ENCODE data around the gene NEK6. TPM values are rescaled to one million over a fixed set of nuclear protein-coding genes. Genes with fewer than 3 reads are reported as not detected.

The NEK6 gene
- total RNA-seq, 1 experiment from 2014 or later = 22.1 TPM

DNA sequence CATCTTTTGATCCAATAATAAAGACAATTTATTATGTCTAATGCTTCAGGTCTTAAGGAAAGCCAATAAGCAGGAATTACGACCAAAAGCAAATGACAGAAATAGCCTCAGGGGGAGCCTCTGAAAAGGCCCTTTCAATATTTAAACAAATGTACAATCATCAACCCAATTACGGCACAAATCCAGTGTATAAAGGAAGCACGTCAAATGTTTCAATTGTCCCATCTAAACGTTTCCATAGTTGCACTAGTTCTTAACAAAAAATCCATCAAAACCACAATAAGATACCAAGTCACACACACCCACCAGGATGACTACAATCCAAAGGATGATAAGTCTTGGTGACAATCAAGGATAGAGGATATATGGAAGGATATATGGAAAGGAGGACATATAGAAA is 115.6 kb downstream of the NEK6 start:
- no peak for DNase-seq (ENCODE audit: low spot score)

DNA sequence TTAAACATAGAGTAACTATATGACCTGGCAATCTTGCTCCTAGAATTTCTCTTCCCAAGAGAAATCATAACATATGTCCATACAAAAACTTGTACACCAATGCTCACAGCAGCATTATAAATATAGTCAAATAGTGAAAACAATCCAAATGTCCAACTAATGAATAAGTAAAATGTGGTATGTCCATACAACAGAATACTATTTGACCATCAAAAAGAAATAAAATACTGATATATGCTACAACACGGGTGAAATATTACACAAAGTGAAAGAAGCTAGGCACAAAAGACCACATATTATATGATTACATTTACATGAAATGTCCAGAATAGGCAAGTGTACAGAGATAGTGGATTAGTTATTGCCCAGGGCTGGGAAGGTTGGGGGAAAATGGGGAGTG is 116.1 kb downstream of the NEK6 start:
- DNase-seq (ENCODE audit: low spot score) = no peak

DNA sequence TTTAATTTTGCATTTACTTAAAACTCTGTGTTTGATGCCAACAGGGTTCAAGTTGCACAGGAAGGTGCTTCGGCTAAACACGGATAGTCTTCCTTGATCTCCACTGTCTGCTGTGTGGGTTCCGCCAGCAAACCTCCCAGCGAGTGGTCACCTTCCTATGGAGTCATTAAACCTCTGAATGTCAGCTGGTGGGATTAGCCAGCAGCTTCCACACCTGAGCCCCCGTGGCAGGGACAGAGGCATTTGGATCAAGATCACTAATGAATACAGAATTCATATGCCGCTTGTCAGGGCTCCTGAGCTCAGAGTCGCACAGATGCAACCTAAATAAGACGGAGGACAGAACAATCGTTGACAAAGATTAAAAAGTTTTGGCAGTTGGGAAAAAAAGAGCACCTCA is 118.0 kb downstream of the NEK6 start:
- DNase-seq (ENCODE audit: low spot score) = no peak

DNA sequence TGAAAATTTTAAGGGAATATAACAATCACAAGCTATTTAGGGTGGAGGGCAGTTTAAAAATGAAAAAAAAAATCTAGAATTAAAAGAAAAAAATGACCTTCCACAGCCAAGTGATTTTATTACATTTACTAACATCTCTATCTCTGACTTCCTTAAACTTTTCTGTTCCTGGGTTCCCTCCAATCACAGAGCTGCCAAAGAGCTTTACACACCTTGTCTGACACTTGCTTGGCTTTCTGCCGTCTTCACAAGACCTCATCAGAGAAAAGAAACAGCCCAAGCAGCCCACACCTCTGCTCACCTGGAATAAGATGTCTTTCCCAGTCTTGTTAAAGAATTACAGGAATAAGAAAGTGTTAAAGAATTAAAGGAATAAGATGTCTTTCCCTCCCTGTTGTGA is 118.6 kb downstream of the NEK6 start:
- DNase-seq (ENCODE audit: low spot score) = no peak

DNA sequence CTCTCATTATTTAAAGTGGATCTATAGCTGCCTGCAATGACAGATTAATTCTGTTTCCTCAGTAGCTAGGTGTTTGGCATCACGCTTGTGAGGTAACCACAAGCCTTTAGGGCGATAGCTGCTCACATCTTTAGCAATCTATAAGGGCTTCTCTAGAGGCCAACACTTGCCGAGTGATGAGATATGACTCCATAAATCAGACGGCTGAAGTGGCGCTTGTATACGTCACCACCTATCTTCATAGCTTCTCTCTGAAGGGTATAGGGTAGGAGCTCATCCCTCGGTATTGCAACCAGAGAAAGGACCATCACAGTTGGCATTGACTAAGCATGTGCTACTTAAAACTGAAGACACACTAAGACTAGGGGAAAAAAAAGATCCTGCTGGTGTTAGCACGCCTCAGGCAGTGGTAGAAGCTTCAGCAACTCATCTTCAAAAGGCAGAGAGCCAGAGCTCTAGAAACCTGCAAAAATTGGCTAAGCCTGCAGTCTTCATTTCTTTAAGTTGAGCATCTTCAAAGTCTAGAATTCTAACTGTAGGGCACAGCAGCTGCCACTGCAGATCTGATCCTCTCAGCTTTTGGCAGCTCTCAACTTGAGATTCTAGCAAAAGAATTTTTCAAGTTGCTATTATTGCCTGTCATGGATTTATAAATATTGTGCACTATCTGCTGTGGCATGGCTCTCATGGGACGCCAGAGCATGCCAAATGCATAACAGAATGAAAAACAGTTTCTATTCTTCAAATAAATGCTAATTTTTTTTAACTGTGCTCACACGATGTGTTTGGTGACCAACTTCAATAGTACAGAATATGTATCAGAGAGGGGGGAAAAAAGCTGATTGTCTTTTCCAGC is 120.0 kb downstream of the NEK6 start:
- no peak for DNase-seq (ENCODE audit: low spot score)

DNA sequence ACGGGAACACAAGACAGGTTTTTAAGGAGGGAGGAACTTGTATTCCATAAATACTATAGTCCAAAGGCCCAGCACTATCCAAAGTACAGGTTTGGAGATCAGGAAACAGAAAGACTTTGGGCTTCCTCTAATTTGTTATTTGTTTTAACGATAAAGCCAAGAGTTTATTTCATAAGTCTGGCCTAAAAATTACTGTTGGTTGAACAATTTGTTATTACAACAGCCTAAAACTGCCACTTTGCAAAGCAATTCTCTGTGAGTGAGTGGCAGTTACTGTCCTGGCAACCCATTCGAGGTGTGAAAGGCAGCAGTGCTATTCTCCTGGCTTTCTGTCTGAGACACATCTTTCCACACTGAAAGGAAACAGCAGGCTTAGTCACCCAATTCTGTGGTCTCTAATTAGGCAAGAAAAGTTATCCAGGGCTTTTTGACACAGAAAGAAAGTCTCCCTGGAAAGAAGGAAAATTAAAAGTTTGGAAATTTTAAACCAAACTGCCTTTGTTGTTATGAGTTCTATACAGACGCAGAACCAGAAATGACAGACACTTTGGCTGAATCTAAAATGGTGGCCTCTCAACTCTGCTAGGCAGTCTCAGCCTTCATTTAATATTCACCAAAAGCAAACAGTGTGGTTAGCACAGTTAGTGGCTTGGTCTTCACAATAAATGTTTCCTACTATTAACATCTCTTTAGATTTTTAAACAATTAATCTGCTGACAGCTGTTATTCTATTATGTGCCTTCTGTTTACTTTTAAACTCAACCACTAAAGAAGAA is 123.6 kb downstream of the NEK6 start:
- no peak for DNase-seq (ENCODE audit: low spot score)

DNA sequence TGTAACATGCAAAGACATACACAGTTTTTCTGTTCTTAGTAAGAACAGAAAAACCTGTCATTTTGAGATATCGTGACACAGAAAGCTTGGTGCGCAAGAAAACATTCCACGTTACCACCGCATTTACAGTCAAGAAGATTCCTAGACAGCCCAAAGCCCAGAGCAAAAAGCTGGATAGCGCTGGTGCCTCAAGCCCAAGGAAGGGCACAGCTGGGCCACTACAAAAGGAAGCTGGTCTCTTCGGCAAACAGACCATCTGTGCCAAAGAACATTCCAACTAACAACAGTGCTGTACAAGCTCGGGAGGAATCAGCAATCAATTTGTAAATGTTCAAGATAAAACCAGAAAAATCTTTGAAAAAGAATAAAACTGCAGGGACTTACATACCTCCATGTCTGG is 126.5 kb downstream of the NEK6 start:
- DNase-seq (ENCODE audit: low spot score) = no peak

DNA sequence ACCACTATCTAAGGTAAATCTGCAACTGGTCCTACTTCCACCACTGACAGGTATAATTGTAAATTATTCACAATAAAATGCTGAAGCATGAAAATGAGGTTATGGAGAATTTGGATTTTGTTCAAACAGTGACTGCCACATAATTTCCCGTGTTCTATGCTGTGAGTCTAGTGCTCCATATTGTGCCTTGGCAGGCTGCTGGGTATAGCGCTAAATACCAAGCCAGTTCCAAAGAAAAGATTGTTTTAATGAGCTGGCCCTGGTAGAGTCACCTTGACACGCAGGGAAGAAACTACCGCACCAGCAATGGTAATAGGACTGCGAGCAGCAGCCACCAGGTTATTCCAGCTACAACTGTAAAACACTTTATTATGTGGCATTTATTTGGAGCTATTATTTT is 127.1 kb downstream of the NEK6 start:
- DNase-seq (ENCODE audit: low spot score) = no peak

DNA sequence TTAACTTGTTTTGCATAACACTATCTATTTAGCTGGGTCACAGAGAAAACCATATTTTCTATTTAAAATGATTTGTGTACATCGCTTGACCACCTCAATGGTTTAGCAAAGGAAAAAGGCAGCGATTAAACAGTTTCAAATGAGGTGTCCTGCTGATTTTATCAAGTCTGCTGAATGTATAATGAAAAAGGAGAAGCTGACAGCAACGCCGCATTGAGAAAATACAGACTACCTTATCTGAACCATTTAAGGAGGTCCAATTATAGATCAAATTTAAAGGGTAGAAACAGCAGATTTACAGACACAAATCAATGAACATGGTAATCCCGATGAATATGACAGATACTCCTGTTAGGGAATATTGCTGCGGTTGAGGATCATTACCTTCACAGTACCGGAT is 127.9 kb downstream of the NEK6 start:
- no peak for DNase-seq (ENCODE audit: low spot score)

DNA sequence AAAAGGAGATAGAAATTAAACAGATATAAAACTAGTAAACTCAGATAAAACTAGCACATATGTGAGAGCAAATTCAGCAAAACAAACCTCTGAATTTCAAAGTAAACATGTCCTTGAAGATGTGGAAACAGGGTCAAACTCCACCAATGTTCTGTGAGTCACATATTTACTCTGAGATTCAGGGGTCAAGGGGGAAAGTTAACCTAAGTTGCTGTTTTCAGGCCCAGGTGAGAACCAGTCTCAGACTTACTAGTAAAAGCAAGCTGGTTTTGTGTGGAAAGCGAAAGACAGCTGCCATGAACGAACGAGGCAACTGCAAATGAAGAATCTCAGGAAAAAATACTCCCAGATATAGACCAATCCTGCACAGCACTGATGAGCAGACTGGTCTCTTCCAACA is 128.5 kb downstream of the NEK6 start:
- peak; percentile 22 for DNase-seq (ENCODE audit: low spot score)

DNA sequence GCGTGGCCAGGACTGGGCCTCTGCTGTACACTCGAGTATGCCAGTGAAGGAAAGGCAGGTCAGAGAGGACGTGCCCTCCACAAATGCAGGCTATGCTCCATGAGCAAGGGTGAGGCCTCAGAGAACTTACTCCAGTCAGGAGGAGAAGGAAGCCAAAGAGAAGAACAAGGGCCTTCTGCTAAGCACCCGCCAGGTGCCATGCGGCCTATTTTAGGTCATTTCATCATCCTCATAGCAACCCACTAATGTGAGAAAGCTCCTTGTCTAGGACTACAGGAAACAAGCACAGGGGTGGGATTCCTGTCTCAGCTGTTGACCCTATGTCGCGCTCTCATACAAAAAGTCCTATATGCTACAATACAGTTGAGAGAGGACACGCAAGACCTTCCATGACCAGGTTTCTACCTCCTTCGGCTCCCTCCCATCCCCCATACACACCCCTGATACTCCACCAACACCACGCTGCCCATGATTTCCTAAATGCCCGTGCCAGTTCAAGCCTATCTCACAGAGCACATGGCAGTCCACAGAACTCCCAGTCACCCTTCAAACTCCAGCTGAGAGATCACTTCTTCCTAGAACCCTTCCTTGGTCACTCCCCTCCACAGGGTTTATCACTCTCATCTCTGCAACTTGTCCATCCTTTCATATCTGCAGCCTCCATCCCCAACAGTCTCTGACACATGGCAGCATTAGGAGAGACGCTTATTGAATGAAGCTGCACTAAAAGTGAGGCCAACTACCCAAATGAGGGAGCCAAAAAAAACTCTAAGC is 130.7 kb downstream of the NEK6 start:
- no peak for DNase-seq (ENCODE audit: low spot score)

DNA sequence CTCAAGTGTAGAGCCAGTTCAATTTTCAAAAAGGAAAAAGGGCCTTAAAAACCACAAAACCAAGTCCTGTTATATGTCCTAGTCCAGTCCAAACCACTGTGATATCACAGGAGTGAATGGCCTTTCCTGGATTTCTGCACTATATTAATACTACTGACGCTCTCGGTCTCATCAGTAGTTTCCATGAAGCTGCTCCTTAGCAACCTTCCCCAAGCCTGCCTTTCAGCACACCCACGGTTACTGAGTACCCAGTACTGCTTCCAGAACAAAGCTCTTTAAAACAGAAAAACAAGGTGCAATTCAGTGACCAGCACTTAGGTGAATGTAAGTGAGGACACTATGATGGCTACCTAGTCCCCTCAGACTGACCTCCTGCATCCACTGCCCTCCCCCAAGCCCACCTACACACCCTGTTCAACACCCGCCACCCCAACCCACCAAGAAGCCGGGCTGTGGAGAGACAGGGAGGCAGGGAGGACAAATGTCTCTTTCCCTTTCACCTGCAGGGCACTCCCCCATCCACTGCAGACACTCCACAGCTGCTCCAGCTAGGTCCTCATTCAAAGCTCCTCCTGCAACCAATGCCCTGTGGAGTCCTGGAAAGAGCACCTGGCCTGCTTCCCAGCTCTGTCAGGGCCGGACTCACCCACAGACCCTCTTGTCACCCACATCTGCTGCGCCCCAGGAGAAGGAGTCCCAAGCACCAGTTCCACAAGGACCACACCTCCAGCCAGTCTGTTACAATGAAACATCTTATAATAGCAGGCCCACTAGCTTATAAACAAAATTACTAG is 131.6 kb downstream of the NEK6 start:
- DNase-seq (ENCODE audit: low spot score) = no peak

DNA sequence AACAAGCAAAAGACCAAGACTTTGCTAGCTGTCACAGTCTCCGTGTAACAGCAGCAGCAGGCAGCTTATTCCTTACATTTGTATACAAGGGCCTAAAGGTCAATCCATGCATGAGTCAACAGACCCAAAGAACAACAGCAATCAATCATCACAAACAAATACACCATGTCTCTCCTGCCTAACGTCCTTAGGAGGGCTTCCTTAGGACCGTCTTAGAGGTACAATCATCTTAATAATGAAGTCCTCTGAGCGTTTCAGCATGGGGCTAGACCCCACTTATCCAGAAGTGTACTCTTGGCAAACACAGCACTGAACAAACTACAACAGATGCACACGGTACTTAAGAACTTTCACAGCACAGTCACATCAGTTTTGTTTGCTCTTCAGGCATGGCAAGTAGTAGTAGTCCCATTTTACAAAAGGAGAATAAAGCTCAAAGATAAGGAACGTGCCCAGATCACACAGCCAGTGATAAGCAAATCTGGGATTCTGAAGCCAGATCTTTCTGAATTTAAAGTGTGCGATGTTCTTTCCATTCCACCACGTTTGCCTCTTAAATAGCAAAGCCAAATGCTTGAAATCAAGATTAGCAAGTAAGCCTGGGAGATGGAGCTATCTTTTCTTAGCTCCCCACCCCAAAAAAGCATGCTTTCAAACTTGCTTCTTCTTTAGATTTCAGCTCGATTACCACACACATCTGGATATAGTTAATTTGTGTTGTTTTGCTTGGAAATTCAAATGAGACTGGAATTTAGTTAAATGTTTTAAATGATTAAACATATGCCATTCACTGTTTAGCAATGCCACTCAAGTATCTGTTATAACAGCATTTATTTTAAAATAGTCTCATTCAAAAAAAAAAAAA is 133.3 kb downstream of the NEK6 start:
- DNase-seq (ENCODE audit: low spot score) = no peak

DNA sequence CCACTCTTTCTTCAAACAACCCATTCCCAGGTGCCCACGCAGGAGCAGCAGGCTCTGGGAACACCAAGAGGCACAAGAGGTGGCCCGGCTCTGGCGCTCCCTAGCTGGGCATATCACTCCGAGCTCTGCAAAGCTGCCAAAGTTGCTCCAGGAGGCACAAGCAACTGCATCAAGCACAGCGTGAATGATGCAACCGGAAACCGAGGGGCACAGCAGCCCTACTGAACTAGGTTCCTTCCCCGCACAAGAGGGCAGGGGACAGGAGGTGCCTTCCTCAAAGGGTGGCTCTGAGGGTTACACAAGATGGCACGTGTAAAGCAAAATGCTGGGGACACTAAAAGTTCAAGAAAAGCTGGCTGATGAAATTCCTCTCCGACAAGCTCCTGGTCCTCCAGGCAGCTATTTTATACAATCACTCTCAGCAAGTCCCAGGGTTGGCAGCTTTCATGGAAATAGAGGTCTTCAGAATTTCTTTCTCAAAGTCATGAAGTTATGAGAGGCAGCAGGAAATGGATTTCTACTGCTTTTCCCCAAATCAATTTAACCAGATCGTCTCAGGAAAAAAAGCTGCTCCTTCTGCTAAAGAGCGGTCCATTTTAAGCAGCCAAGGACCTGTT is 134.6 kb downstream of the NEK6 start:
- DNase-seq (ENCODE audit: low spot score) = no peak

DNA sequence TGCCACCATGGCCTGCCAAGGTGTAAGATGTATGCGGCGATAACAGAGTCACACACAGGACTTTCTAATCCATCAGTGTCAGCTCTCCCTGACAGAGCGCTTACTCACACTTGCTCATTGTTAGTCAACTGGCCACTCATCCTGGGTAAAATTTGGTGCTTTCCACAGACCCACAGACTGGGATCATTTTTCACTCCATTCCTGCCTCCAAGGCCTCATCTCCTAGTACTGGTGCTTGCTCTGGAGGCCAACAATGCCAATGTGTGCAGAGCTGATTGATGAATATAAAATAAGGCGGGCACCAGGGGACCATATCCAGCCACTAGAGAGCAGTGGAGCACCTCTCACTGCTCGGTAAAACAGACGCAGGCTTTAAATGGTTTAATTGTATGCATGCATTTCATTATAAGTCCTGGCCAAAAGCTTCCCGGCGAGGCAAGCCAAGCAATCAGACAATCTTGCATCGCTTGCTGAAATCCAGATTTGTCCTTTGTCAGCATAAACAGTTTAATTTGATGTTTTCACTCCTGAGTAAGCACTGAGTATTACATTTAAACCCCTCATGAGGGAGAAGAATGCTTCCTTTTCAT is 135.2 kb downstream of the NEK6 start:
- peak; percentile 16 for DNase-seq (ENCODE audit: low spot score)

DNA sequence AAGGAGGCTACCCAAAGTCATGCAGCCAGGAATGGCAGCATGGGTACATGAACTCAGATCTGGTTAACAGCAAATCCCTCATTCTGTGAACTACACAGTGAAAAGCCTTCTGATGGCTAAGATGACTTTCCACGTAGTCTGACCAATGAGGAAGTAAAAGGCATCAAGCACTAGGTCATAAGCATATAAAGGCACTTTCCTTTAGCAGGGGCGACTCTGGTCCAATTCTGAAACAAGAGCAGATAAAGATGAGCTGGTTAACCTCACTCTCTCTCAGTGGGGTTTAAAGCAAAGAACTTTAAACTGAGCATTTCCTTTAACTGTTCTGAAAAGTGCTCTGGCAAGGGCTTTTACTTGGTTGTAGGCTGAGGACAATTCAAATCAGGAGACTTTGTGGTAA is 136.4 kb downstream of the NEK6 start:
- DNase-seq (ENCODE audit: low spot score) = no peak

DNA sequence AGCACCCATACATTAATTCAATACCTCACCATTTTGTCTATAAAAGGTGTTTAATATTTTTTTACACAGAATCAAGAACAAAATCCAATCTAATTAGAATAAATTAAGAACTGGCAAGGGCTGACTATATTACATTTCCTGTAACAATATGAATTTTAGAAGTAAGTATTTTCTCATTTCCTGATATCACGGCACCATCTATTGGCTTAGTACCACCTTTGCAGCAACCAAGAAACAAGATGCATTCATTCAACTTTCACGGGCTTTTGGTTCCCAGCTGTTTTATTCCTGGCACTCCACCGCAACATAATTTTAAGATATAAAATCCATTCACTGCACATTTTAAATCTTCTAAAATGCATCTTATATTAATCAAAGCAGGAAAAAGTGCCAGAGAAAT is 136.8 kb downstream of the NEK6 start:
- DNase-seq (ENCODE audit: low spot score) = no peak

DNA sequence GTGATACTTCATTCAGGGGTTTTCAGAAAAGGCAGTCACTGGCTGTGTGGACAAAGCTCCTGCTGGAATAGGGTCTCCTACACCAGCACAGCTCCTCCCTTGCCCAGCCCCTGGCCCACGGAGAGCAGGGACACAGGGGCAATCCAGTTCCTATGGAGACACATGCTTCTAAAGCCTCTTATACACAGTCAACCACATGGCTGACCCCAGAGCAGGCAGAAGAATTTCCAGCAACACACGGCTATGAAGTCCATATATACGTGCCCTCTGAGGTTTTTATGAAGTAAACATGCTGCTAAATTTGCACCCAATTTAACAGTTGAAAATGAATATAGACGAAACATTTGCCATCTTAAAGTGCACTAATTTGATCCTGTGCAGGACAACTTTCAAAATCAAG is 138.1 kb downstream of the NEK6 start:
- no peak for DNase-seq (ENCODE audit: low spot score)

DNA sequence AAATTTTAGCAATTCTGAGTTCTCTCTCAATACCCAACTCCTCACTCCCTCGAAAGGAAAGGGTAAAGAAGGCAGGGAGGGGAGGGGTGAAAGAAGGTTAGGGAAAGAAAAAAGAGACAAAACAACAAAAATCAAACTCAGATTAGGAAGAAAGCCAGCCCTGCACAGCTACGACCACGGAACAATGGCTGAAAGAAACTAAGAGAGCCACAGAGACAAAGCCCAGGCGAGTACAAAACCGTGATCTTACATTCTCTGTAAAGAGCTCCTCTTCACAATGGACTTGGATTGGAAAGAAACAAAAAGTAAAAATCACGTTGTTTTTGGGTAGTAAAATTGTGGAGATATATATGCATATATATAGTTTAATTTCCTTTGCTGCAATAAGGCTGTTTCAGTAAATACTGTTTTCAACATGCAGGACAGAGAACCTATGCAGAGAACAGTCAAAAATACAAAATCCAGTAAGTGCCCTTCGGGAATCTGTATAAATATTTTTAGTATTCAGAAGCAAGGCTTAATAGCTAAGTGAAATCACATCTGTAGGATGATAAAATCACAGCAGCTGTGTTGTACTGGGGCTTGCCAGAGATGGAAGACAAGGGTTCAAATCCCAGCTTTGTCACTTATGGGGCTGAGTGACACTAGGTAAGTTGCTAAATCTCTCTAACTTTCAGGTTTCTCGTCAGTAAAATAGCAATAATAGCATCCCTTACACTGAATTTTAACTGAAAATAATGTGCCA is 140.6 kb downstream of the NEK6 start:
- no peak for DNase-seq (ENCODE audit: low spot score)

Data from HT-29 (cell line).